Bone marrow (tissue), 2 donors: ENCODE measurements around the gene SLC35B2.

Experiments used
- DNase-seq, 2 donors: peaks; one replicate each; lab custom pipeline; 2025; lab: John Stamatoyannopoulos, UW

Gene SLC35B2

DNA sequence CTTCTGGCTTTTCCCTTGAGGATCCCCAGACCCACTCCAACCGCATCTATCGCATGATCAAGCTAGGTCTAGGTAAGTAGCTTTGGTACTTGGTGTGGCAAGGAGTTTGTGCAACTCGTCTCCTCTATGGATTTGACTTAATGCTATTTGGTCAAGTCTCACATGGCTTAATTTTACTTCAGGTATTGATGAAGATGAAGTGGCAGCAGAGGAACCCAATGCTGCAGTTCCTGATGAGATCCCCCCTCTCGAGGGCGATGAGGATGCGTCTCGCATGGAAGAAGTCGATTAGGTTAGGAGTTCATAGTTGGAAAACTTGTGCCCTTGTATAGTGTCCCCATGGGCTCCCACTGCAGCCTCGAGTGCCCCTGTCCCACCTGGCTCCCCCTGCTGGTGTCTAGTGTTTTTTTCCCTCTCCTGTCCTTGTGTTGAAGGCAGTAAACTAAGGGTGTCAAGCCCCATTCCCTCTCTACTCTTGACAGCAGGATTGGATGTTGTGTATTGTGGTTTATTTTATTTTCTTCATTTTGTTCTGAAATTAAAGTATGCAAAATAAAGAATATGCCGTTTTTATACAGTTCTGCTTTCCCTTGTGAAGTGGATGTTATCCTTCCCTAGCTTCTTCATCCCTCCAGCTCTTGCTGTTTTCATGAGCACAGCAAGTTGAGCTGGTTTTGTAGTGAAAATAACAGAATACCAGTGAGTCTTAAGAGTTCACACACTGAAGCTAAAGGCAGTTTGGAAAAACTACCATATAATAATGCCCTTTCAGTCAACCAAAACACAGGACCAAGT lies 3.8 kb downstream of the SLC35B2 start:
- peak; percentile 7 to 38 for DNase-seq

DNA sequence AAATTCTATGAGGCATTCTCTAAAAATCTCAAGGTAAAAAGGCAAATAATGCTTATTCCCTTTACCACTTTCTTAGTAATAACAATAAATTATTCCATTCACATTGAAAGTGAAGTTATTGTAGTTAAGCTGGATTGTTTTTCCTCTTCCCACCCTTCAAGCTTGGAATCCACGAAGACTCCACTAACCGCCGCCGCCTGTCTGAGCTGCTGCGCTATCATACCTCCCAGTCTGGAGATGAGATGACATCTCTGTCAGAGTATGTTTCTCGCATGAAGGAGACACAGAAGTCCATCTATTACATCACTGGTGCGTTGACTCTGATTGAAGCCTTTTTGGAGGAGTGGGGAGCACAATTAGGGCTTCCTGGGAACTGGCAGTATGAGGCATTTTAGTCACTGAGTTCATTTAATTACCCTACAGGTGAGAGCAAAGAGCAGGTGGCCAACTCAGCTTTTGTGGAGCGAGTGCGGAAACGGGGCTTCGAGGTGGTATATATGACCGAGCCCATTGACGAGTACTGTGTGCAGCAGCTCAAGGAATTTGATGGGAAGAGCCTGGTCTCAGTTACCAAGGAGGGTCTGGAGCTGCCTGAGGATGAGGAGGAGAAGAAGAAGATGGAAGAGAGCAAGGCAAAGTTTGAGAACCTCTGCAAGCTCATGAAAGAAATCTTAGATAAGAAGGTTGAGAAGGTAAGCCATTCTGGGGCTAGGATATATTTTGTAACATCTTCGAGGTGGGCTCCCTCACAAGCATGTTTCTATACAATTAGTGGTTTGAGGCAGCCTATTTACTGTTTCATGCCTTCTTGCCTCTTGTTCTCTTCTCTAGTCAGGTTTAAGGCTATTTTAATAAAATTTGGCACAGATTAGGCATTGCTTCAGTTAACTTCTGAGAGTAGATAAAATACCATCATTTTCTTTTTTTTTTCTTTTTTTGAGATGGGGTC lies 5.5 kb downstream of the SLC35B2 start:
- DNase-seq, result no peak

DNA sequence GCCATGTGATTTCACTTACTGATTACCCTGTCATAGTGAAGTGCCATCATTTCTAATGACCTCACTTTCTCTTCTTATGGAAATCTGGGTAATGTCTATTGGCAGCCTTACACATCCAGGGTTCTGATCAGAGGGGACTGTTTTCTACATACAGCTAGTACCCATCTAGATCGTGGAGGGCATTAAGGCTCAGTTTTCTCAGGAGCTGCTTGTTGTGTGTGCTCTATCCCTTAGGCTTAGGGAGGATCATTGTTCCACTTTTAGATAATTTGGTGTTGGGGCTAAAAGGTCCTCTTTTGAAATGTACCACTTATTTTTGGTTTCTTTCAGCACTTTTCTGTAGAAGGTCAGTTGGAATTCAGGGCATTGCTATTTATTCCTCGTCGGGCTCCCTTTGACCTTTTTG lies 6.6 kb downstream of the SLC35B2 start:
- DNase-seq, result no peak

- no peak for DNase-seq
Measured at GRCh38 chr6:44250067-44250717, 7.1 kb downstream of the SLC35B2 start.

DNA sequence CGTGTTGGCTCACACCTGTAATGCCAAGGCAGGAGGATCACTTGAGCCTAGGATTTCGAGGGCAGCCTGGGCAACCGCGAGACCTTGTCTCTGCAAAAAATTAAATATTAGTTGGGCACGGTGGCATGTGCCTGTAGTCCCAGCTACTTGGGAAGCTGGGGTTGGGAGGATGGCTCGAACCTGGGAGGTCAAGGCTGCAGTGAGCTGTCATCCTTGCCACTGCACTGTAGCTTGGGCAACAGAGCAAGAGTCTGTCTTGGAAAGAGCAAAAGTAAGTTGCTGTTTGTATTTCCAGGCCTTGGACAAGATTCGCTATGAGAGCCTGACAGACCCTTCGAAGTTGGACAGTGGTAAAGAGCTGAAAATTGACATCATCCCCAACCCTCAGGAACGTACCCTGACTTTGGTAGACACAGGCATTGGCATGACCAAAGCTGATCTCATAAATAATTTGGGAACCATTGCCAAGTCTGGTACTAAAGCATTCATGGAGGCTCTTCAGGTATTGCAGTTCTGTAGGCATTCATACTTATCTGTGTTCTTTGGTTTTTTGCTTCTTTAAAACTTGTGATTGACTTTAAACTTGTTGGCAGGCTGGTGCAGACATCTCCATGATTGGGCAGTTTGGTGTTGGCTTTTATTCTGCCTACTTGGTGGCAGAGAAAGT lies 8.1 kb downstream of the SLC35B2 start:
- DNase-seq, result no peak

DNA sequence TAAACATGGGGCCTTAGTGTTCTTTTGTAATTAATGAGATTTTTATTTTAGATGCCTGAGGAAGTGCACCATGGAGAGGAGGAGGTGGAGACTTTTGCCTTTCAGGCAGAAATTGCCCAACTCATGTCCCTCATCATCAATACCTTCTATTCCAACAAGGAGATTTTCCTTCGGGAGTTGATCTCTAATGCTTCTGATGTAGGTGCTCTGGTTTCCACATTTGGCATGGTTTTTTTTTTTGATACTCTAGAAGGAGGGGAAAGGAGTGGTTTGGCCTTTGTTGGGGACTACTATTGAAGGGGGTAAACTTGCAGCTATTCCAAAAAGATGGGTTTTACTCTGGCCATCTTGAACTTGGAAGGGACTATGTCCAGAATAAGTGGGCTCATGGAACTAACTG lies 8.7 kb downstream of the SLC35B2 start:
- DNase-seq, result no peak

GRCh38 chr6:44247338-44248302 lies 9.7 kb downstream of the SLC35B2 start:
- DNase-seq, result peak; percentile 66 to 77

DNA sequence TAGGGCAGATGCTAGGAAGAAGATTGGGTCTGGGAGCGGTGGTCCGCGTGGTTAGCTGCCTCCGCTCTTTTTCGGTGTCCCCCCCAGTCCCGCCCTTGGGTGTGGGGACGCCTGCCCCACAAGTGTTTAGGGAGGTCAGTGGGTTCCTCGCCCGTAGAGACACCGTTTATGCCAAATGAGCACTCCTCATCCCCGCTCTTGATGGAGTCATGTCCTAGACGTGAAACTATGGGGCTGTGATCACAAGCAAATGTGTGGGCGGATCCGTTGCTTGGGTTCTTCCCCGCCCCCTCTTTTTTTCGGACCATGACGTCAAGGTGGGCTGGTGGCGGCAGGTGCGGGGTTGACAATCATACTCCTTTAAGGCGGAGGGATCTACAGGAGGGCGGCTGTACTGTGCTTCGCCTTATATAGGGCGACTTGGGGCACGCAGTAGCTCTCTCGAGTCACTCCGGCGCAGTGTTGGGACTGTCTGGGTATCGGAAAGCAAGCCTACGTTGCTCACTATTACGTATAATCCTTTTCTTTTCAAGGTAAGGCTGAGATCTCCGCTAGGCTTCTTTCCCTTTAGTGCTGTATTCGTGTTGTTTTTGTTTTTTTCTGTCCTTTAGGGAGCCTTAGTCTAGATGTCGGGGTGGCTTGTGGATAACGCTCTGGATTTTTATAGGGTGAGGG lies 10.5 kb downstream of the SLC35B2 start, which contains the start of gene HSP90AB1:
HSP90AB1 (plus strand) TSS at position 439 of the 675 bp plus-strand sequence. CDS start 1,529 bp downstream, outside the sequence.
- peak; percentile 78 to 88 for DNase-seq

DNA sequence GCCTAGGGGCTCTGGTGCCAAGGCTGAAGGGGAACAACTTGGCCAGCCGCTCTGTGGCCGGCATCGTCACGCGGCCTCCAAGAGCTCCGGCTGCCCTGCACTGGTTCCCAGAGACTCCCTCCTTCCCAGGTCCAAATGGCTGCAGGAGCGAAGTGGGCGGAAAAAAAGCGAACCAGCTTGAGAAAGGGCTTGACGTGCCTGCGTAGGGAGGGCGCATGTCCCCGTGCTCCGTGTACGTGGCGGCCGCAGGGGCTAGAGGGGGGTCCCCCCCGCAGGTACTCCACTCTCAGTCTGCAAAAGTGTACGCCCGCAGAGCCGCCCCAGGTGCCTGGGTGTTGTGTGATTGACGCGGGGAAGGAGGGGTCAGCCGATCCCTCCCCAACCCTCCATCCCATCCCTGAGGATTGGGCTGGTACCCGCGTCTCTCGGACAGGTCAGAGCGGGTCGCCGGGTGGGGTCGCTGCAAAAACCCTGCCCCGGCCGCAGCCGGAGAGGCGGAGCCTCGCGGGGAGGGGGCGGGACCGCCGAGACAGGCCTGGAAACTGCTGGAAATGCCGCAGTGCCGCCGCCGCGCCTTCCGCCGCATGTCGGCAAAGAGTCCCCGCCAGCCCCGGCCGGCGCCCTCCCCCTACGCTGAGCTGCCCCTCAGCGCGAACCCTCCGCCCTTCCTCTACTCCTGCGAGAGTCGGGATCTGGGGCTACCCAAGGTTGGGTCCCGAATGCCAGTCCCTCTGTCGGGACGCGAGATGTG lies 11.2 kb downstream of the SLC35B2 start:
- DNase-seq, result peak; percentile 45 to 78

DNA sequence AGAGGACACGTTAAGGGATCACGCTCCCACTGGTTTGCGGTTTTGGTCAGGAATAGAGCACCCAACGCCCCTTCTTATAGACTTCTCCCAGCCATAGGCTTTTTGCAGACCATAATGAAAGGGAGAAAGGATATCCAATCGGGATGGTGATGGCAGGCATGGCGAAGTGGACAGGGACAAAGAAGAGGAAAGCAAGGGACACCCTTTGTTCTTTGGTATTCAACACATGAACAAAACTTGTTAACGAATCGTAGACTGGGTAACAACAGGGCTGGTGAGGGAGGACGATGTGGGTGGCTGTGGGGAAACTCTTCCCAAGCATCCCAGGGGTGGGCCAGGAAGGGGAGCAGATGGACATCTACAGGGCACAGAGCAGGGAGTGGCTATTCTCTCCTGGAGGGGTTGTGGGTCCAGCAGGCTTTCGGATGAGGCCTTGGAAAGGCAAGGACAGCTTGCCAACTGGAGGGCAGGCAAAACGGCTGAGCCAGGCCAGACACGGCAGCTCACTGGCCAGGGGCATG lies 11.9 kb downstream of the SLC35B2 start:
- no peak for DNase-seq

DNA sequence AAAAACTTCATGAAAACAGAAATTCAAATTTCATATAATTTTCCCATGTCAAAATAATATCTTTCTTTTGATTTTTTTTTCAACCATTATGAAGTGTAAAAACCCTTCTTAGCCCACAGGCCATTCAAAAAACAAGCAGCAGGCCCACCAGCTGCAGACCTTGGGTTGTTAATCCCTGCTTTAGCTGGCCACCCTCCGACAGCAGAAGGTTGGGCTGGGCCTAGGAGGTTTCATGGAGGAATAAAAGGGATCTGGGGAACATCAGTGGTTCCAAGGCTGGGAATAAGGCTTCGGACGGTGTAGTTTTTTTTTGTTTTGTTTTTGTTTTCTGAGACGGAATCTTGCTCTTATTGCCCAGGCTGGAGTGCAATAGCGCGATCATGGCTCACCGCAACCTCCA lies 14.0 kb downstream of the SLC35B2 start:
- no peak for DNase-seq

GRCh38 chr6:44238687-44239350 lies 18.5 kb downstream of the SLC35B2 start:
- no peak for DNase-seq

DNA sequence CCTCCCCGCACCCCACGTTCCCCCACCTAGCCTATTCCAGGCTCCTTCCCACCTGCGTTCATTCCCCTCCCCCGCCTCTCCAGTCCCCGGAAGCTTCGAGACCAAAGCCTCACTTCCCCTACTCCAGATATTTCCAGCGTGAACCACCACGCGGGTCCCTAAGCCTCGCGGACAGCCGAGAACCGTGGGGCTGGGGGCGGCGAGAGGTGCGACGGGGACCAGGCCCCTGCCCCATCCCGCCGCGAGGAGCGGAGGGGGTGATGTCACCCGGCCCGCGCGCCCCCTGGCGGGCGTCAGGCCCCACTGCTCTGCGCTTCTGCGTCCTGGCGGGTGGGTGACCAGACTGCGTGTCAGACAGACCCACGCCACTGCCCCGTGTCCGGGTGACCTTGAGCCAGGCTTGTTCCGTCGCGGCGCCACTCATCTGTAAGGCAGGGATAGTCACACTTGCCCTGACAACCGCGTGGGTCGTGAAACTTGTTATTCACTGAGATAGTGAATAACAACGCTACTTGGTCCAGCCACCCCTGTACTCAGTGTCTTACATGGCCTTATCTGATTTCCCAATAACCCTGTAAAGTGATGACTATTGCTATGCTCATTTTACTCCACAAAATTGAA lies 19.4 kb downstream of the SLC35B2 start:
- peak; percentile 46 to 89 for DNase-seq

DNA sequence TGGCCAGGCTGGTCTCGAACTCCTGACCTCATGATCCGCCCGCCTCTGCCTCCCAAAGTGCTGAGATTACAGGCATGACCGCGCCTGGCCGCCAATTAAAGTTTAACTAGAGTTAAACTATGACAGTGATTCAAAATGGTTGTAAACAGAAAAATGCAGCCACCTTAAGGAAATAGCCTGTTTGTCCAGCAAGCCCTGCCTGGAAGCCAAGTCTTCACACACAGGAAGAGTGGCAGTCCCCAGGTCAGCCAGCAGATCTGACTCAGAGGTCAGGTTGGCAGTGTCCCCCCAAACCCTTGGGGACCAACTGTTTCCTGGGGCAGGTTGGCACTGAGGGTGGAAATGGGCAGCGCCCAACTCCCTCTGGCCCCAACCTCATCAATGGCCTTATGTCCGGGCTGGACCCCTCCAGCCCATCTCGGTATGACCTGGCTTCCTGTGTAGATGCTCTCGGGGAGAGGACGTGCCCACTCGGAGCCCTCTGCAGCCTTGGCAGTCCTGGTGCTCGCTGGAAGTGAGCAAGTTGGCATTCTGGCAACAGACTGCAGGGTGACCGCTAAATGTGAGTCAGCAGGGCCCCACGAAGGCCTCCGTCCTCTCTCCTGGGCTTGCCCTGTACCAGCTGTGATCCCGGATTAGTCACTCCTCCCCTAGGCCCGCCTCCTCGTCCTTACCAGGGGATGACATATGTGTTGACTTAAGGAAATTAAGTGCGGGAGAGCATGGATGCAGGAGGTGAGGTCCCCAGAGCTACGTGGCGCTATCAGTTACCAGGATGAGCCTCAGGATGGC lies 20.1 kb downstream of the SLC35B2 start:
- DNase-seq, result peak; percentile 85 to 97

- DNase-seq, result no peak
Measured at GRCh38 chr6:44235891-44236516, 21.3 kb downstream of the SLC35B2 start.

DNA sequence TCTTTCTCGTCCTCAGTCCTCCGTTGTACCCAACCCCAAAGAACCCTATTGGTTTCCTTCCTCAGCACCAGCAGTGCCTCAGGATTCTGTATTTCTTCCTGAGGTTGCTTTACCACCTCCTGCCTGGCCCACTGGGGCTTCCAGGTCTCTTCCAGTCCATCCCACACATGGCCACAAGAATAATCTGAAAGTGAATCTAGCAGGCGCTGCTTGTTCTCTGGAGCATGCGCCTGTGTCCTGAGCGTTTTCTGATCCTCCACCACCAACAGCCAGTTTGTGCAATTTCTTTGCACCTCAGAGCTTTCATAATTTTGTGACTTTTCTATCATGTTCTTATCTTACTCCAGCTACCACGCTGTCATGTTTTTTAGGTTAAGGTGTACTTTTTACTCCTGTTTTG lies 22.1 kb downstream of the SLC35B2 start:
- DNase-seq, result no peak
